Body of pancreas (tissue), 4 donors: Measurements from ENCODE around the gene PDZRN3.

Experiments used
- POLR2A ChIP-seq, 3 donors: fragments of 450-650 bp; IDR thresholded peaks; one replicate each; pipeline ENCODE4 v1.6.1; 2016; ENCODE audit warnings: antibody characterized with exemption in 3 of 3, mild to moderate bottlenecking in 2 of 3
- TF ChIP-seq, protein P1 (sequence below), 7 experiments: fragments of 450-650 bp in 4 of 7; fragments of 200-600 bp in 3 of 7; sonication (generic) in 3 of 7; IDR thresholded peaks; one replicate each; pipeline ENCODE4 v1.5.1; 2016 to 2019; ENCODE audit warnings: antibody characterized with exemption in 7 of 7

DNA sequence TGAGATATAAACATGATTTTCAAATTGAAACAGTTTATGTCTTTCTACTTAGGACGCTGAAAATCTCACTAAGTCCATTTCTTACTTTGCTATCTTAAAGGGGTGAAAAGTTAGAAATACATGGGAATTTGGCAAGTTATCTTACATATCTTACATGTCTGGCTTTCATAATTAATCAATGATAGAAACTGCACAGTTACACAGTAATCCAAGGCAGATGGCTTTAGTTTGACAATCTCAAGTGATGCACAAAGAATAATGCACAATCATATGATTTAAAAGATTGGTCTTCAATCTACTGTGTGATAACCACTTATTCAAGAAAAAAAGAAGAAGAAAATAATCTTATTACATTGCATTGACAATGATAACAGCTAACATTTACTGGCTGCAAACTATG, 14.2 kb downstream of the PDZRN3 start:
- no peak for TF ChIP-seq POLR2A (IDR thresholded peaks at IDR 0.05)
- TF ChIP-seq, protein P1, sequence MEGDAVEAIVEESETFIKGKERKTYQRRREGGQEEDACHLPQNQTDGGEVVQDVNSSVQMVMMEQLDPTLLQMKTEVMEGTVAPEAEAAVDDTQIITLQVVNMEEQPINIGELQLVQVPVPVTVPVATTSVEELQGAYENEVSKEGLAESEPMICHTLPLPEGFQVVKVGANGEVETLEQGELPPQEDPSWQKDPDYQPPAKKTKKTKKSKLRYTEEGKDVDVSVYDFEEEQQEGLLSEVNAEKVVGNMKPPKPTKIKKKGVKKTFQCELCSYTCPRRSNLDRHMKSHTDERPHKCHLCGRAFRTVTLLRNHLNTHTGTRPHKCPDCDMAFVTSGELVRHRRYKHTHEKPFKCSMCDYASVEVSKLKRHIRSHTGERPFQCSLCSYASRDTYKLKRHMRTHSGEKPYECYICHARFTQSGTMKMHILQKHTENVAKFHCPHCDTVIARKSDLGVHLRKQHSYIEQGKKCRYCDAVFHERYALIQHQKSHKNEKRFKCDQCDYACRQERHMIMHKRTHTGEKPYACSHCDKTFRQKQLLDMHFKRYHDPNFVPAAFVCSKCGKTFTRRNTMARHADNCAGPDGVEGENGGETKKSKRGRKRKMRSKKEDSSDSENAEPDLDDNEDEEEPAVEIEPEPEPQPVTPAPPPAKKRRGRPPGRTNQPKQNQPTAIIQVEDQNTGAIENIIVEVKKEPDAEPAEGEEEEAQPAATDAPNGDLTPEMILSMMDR (IDR thresholded peaks at IDR 0.05): no peak
